HepG2 (cell line): ENCODE results near the gene ZFAND2A.
"Not testable (repeated sequence)": the region's sequence is repeated elsewhere in the genome, so short reads cannot be mapped to it uniquely, and the experiment has no call there.

Experiments
- DPF2 ChIP-seq: sonication (generic); formaldehyde crosslinking; IDR thresholded peaks from 2 replicates; pipeline ENCODE4 v1.4.0; 2020; ENCODE audit warnings: mild to moderate bottlenecking, low read depth, missing genetic modification reagents, borderline replicate concordance
- EP300 ChIP-seq, 3 experiments: sonication (generic) in 1 of 3; formaldehyde crosslinking in 1 of 3; IDR thresholded peaks; 2 replicates each; pipeline versions ENCODE4 v1.5.1 to v1.6.1; 2011 to 2020; ENCODE audit warnings: low read depth in 2 of 3, low read length in 2 of 3, borderline replicate concordance in 1 of 3, improper control_type of control experiment in 1 of 3, mild to moderate bottlenecking in 1 of 3, missing genetic modification reagents in 1 of 3, moderate library complexity in 1 of 3
- ERF ChIP-seq: IDR thresholded peaks from 2 replicates; pipeline ENCODE4 v1.6.1; 2018; ENCODE audit warnings: missing biosample characterization, missing genetic modification reagents
- HNRNPK ChIP-seq: fragments of 200-400 bp; formaldehyde crosslinking; IDR thresholded peaks from 2 replicates; pipeline ENCODE4 v1.6.1; 2018; ENCODE audit warnings: low read length, low read depth, moderate library complexity, mild to moderate bottlenecking; ENCODE audit not compliant: poor library complexity, severe bottlenecking
- MIER3 ChIP-seq: IDR thresholded peaks from 2 replicates; pipeline ENCODE4 v1.6.1; 2016; ENCODE audit warnings: missing compliant biosample characterization, borderline replicate concordance
- POLR2A ChIP-seq, 2 experiments: IDR thresholded peaks; 2 replicates each; pipeline ENCODE4 v1.6.1; 2011; ENCODE audit warnings: low read depth in 2 of 2, low read length in 2 of 2, mild to moderate bottlenecking in 1 of 2, moderate library complexity in 1 of 2; ENCODE audit not compliant: insufficient read depth in 1 of 2
- POLR2AphosphoS5 ChIP-seq: IDR thresholded peaks from 2 replicates; pipeline ENCODE4 v1.6.1; 2012; ENCODE audit warnings: low read depth, low read length
- ZNF333 ChIP-seq: sonication (generic); formaldehyde crosslinking; IDR thresholded peaks from 2 replicates; pipeline ENCODE4 v1.4.0; 2020; ENCODE audit warnings: mild to moderate bottlenecking, missing genetic modification reagents, borderline replicate concordance
- ZNF335 ChIP-seq: sonication (generic); formaldehyde crosslinking; IDR thresholded peaks from 2 replicates; pipeline ENCODE4 v1.4.0; 2020; ENCODE audit warnings: missing genetic modification reagents
- ZNF33A ChIP-seq: sonication (generic); formaldehyde crosslinking; IDR thresholded peaks from 2 replicates; pipeline ENCODE4 v1.5.1; 2020; ENCODE audit warnings: missing genetic modification reagents, mild to moderate bottlenecking, moderate library complexity, borderline replicate concordance
- TF ChIP-seq, protein P1 (sequence below): sonication (generic); formaldehyde crosslinking; IDR thresholded peaks from 2 replicates; pipeline ENCODE4 v1.5.0; 2020; ENCODE audit warnings: mild to moderate bottlenecking, missing genetic modification reagents, moderate library complexity
- TF ChIP-seq, protein P2 (sequence below): sonication (generic); formaldehyde crosslinking; IDR thresholded peaks from 2 replicates; pipeline ENCODE4 v1.4.0; 2020; ENCODE audit warnings: missing genetic modification reagents
- TF ChIP-seq, protein P3 (sequence below): sonication (generic); formaldehyde crosslinking; IDR thresholded peaks from 2 replicates; pipeline ENCODE4 v1.4.0; 2020; ENCODE audit warnings: missing genetic modification reagents
- TF ChIP-seq, protein P4 (sequence below): sonication (generic); formaldehyde crosslinking; IDR thresholded peaks from 2 replicates; pipeline ENCODE4 v1.5.1; 2020; ENCODE audit warnings: mild to moderate bottlenecking, missing genetic modification reagents

DNA sequence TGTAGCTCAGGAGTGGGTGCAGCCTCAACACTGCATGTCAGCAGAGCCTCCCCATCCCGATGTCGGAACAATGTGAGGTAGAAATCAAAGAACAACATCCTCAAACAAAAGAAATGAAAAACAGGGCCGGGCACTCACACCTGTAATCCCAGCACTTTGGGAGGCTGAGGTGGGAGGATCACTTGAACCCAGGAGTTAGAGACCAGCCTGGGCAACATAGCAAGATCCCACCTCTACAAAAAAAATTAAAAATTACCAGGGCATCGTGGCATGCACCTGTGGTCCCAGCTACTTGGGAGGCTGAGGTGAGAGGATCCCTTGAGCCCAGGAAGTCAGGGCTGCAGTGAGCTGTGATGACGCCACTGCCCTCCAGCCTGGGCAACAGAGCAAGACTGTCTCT lies 17.0 kb downstream of the ZFAND2A start:
- TF ChIP-seq ZNF335 (CRISPR knock-in tag); ERF (CRISPR knock-in tag); ZNF33A (CRISPR knock-in tag); DPF2 (CRISPR knock-in tag); POLR2A (IDR thresholded peaks at IDR 0.05; ENCODE audit: insufficient read depth in 1 of 2, low read depth in 2 of 2, low read length in 2 of 2); HNRNPK; EP300 (IDR thresholded peaks at IDR 0.05; ENCODE audit: low read depth in 2 of 2, low read length in 2 of 2); EP300 (CRISPR knock-in tag; IDR thresholded peaks at IDR 0.05; ENCODE audit: borderline replicate concordance); ZNF333 (CRISPR knock-in tag); MIER3 (CRISPR knock-in tag); POLR2AphosphoS5: not testable (repeated sequence)
- TF ChIP-seq, protein P1, sequence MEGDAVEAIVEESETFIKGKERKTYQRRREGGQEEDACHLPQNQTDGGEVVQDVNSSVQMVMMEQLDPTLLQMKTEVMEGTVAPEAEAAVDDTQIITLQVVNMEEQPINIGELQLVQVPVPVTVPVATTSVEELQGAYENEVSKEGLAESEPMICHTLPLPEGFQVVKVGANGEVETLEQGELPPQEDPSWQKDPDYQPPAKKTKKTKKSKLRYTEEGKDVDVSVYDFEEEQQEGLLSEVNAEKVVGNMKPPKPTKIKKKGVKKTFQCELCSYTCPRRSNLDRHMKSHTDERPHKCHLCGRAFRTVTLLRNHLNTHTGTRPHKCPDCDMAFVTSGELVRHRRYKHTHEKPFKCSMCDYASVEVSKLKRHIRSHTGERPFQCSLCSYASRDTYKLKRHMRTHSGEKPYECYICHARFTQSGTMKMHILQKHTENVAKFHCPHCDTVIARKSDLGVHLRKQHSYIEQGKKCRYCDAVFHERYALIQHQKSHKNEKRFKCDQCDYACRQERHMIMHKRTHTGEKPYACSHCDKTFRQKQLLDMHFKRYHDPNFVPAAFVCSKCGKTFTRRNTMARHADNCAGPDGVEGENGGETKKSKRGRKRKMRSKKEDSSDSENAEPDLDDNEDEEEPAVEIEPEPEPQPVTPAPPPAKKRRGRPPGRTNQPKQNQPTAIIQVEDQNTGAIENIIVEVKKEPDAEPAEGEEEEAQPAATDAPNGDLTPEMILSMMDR, result not testable (repeated sequence)
- TF ChIP-seq, protein P2, sequence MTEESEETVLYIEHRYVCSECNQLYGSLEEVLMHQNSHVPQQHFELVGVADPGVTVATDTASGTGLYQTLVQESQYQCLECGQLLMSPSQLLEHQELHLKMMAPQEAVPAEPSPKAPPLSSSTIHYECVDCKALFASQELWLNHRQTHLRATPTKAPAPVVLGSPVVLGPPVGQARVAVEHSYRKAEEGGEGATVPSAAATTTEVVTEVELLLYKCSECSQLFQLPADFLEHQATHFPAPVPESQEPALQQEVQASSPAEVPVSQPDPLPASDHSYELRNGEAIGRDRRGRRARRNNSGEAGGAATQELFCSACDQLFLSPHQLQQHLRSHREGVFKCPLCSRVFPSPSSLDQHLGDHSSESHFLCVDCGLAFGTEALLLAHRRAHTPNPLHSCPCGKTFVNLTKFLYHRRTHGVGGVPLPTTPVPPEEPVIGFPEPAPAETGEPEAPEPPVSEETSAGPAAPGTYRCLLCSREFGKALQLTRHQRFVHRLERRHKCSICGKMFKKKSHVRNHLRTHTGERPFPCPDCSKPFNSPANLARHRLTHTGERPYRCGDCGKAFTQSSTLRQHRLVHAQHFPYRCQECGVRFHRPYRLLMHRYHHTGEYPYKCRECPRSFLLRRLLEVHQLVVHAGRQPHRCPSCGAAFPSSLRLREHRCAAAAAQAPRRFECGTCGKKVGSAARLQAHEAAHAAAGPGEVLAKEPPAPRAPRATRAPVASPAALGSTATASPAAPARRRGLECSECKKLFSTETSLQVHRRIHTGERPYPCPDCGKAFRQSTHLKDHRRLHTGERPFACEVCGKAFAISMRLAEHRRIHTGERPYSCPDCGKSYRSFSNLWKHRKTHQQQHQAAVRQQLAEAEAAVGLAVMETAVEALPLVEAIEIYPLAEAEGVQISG (CRISPR knock-in tag), result not testable (repeated sequence)
- TF ChIP-seq, protein P3, sequence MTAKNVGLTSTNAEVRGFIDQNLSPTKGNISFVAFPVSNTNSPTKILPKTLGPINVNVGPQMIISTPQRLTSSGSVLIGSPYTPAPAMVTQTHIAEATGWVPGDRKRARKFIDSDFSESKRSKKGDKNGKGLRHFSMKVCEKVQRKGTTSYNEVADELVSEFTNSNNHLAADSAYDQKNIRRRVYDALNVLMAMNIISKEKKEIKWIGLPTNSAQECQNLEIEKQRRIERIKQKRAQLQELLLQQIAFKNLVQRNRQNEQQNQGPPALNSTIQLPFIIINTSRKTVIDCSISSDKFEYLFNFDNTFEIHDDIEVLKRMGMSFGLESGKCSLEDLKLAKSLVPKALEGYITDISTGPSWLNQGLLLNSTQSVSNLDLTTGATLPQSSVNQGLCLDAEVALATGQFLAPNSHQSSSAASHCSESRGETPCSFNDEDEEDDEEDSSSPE (CRISPR knock-in tag), result not testable (repeated sequence)
- TF ChIP-seq, protein P4, sequence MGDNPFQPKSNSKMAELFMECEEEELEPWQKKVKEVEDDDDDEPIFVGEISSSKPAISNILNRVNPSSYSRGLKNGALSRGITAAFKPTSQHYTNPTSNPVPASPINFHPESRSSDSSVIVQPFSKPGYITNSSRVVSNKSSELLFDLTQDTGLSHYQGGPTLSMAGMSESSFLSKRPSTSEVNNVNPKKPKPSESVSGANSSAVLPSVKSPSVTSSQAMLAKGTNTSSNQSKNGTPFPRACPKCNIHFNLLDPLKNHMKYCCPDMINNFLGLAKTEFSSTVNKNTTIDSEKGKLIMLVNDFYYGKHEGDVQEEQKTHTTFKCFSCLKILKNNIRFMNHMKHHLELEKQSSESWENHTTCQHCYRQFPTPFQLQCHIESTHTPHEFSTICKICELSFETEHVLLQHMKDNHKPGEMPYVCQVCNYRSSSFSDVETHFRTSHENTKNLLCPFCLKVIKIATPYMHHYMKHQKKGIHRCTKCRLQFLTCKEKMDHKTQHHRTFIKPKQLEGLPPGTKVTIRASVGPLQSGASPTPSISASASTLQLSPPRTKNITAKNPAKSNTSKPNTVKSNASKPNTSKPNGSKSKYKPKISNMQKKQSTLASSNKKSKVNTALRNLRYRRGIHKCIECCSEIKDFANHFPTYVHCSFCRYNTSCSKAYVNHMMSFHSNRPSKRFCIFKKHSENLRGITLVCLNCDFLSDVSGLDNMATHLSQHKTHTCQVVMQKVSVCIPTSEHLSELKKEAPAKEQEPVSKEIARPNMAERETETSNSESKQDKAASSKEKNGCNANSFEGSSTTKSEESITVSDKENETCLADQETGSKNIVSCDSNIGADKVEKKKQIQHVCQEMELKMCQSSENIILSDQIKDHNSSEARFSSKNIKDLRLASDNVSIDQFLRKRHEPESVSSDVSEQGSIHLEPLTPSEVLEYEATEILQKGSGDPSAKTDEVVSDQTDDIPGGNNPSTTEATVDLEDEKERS (CRISPR knock-in tag), result not testable (repeated sequence)
